CD4-positive, alpha-beta T cell treated with Interleukin-17A for 4 hours (primary cell): ENCODE measurements around the gene ZBTB17.
A peak's percentile ranks its signal among the peaks of the same experiment; 100 is the strongest.
"Not testable (repeated sequence)": the region's sequence is repeated elsewhere in the genome, so short reads cannot be mapped to it uniquely, and the experiment has no call there.

Experiments
- DNase-seq: peaks from one replicate; pipeline ENCODE4 v3.0.0-alpha.2; 2020; ENCODE audit warnings: mixed read lengths

ZBTB17 gene

DNA sequence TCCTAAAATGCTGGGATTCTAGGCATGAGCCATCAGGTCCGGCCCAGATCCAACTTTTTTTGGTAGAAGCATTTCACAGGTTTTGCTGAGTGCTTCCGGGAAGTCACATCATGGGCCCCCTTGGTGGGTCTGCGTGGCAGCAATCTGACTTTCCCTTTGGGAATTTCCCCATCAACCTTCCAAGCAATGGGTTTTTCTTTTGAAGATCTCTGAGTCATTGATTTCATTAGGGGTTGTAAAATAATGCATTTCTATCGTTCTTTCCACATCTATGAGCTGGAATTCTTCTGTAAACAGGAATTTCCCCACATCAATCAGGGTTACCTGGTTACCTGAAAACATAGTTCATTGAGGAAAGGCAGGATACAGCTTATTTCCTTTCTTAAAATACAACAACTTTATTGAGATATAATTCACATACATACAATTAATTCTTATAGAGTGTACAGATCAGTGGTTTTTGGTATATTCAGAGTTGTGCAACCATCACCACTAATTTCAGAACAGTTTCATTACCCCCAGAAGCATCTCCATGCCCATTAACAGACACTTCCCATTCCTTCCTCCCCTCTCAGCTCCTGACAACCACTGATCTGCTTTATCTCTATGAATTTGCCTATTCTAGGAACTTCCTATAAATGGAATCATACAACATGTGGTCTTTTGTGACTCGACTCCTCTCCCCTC is 9.9 kb upstream of the ZBTB17 start:
- DNase-seq, result no peak

DNA sequence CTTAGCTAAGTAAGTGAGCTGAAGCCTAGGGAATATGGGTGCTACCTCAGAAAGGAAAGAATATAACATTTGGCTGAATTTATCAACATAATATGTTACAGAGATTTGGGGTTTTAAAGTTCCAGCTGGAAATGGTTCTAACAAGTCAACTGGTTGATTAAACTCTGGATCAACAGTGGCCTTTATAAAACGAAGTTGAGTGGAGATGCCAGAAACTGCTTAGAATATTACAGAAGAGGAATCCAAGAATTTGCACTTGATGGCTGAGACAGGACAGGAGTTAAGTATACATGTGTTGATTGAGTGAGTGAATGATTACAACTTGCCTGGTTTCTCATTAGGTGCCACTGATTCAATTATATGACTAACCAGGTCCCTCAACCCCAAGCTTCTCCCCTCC is 7.4 kb upstream of the ZBTB17 start:
- DNase-seq, result no peak

DNA sequence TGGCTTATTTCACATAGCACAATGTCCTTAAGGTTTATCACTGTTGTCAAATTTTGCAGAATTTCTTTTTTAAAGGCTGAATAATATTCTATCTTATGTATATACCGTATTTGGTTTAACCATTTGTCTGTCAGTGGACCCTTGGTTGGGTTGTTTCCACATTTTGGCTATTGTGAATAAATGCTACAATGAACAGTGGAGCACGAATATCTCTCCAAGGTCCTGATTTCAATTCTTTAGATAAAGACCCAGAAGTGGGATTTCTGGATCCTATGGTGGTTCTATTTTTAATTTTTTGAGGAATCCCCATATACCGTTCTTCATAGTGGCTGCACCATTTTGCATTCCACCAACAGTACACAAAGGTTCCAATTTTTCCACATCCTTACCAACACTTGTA is 5.8 kb upstream of the ZBTB17 start:
- DNase-seq, result no peak

DNA sequence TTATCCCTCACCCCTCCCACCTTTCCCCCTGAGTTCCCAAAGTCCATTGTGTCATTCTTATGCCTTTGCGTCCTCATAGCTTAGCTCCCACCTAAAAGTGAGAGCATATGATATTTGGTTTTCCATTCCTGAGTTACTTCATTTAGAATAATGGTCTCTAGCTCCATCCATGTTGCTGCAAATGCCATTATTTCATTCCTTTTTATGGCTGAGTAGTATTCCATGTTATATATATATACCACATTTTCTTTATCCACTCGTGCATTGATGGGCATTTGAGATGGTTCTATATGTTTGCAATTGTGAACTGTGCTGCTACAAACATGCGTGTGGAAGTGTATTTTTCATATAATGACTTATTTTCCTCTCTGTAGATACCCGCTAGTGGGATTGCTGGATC is 2.0 kb upstream of the ZBTB17 start:
- DNase-seq, result not testable (repeated sequence)

DNA sequence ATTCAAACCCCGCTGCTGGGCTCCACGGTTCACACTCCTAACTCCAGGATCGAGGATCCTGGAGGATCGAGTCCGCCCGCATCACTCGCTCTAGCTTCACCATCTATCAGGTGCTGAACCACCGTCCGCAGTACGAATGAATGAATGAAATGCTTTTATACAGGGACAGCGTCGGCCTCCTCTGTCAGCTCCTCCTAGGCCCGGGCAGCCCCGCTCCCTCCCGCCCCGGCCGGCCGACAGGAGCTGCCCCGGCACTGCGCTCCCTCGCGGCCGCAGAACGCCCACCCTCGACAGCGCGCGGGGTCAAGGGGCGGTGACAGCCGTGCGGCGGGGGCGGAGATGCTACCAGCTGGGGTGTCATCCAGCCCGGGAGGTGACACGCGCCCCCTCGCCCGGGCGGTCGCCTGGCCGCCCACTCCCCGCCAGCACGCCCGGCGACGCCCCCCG is 520 bp downstream of the ZBTB17 start:
- peak; percentile 70 for DNase-seq

- no peak for DNase-seq
Measured at GRCh38 chr1:15974855-15975254, 1.0 kb downstream of the ZBTB17 start.

GRCh38 chr1:15973772-15974171 is 2.1 kb downstream of the ZBTB17 start:
- DNase-seq, result no peak

DNA sequence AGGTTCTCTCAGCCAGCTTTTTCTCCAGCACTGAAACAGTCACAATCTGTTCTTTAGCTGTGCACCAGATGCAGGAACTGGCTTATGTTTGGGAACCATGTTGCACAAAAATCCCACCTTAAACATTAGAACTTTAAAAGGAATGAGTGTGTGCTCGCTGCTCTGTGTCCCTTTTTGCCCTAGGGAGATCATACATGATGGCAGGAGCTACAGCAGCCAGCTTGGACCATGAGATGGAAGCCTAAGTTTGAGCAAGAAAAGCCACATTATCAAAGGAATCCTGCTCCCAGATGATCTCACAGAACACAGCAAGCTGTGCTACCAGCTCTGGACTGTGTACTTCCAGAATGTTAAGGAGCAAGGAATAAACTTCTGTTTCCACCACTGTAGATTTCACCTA is 3.5 kb downstream of the ZBTB17 start:
- DNase-seq, result no peak

DNA sequence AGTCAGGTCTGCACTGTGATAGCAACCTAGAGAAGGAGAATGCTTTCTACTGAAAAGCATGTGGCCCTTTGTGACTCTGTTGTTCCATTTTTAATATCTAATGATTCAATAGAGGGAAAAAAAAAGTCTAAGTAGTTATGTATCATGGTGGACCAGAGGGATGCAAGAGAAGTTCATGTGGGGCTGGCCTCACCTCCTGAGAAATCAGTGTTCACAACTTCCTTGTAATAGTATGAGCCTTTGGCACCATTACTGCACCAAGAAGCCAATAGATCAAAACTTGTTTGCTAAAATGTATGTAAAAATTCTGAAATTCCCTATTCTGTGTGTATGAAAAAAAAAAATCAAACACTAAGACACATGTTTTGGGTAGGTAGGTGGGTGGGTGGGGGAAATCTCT is 5.0 kb downstream of the ZBTB17 start:
- no peak for DNase-seq

- DNase-seq, result no peak
Measured at GRCh38 chr1:15969321-15969880, 6.5 kb downstream of the ZBTB17 start.

DNA sequence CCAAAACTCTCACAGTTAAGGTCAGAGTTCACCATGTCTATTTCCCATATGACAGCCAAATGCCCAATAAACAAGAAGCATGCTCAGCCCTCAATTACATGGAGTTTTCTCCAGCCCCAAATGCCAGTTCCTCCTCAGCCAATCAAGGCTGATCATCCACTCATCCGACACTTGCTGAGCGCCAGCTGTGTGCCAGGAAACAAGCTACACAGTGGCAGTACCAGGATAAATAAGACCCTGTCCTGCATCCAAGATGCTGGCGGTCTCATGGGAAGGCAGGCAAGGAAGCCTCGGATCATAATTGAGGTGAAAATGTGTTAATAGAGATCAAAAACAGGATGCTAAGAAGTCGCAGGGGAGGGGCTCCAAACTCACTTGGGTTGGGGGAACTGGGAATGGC is 7.7 kb downstream of the ZBTB17 start:
- no peak for DNase-seq

DNA sequence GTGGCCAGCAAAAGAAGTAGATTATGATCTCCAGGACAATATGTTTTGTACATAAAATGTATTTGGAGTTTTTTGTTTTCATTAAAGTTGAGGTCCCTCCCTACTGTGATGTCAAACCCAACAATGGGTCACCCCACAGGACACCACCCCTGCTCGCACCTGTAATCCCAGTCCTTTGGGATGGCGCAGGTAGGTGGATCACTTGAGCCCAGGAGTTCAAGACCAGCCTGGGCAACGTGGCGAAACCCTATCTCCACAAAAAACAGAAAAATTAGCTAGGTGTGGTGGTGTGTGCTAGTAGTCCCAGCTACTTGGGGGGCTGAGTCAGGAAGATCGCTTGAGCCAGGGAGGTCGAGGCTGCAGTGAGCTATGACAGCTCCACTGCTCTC is 9.0 kb downstream of the ZBTB17 start:
- DNase-seq, result no peak

DNA sequence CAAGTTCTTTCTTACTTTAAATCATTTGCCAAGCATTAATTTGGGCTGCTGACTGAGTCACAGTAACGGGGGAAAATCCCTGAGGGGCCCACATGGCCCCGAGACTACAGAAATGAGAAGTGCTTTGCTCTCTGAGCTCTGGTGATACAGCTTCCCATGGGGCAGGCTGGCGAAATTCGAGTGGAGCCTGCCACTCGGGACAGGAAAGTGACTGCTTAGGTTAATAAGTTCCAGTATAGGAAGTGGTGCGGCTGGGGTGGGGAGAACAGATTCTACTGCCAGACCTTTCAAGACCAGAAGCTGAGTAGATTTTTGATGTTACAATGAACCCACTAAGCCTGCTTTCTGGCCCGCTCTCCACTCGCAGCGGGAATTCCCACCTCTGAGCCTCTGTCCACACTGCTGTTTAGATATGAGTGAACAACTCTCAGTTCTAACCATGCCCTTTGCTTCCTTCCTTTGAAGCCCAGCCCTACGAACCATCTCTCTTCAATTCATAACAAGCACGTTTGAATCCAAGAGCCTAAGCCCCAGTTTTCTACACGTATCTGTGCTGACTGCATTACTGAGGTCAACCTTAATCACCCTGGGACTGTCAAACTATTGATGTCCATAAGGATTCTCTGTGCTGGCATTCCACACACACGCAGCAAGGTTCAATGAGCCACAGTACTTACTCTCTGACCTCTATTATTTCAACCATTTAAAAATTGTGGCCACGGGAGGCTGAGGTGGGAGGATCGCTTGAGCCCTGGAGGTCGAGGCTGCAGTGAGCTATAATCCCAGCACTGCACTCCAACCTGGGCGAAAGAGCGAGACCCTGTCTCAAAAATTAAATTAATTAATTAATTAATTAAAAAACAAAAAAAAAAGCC is 9.6 kb downstream of the ZBTB17 start:
- DNase-seq, result peak; percentile 55

DNA sequence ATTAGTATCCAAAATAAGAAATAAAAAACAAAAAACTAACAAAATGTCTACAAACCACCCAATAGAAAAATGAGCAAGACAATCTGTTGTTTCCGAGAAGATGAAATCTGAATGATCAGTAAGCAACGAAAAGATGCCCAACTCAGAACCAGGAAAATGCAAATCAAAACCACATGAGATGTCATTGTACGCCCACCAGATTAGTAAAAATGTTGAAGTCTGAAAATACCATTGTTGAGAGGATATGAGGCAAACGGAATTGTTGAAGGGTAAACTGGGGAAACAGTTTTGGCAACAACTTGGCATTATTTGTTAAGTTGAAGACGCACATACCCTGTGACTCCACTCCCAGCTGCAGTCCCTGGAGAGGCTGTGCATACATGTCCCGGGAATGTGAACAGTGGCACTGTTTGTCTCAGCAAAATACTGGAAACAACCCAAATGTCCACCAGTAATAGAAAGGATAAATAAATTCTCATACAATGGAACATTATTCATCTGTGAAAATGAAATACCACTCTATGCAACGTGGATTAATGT is 10.6 kb downstream of the ZBTB17 start:
- DNase-seq, result no peak

- DNase-seq, result no peak
Measured at GRCh38 chr1:15963968-15964648, 11.8 kb downstream of the ZBTB17 start.

- DNase-seq, result no peak
Measured at GRCh38 chr1:15963363-15963967, 12.4 kb downstream of the ZBTB17 start.

DNA sequence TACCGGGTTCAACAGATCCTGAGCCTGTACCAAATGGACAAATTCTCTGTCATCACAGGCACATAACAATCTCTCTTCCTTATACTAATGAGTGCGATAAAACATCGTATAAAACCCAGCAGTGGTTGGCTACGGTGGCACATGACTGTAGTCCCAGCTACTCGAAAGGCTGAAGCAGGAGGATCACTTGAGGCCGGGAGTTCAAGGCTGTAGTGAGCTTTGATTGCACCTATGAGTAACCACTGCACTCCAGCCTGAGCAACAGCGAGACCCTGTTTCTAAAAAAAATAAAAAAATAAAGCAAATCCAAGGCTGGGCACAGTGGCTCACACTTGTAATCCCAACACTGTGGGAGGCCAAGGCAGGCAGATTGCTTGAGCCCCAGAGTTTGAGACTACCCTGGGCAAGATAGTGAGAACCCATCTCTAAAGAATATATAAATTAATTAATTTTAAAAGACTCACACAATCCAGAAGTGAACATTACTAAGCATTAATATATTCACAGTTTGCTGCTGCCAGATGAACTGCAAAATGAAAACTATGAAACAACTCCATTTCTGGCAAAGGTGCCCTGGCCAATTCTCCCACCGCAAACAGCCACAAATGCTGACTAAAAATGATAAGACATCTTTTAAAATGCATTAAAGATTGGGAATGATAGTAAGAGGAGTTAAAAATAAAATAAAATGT is 13.1 kb downstream of the ZBTB17 start:
- no peak for DNase-seq

GRCh38 chr1:15962176-15962575 is 13.7 kb downstream of the ZBTB17 start:
- DNase-seq, result no peak

DNA sequence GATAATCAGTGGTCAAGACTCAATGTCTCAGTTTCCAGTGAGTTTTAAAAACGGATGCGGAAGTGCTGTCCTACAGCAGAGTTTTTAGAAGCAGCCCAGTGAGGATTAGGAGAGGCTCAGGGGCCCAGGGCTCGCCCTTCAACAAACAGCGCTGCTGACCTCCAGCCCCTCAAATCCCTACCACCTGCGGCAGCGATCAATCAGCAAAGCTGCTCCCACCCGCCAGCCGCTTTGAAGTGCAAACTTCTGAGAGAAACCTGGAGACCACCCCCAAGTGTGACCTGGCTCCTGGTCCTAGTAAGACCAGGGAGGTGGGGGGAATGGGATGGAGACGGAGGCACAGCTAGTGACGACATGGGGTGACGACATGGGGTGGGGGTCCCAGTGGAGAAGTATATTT is 14.4 kb downstream of the ZBTB17 start:
- DNase-seq, result no peak

- no peak for DNase-seq
Measured at GRCh38 chr1:15960808-15961207, 15.1 kb downstream of the ZBTB17 start.

GRCh38 chr1:15959827-15960446 is 16.0 kb downstream of the ZBTB17 start:
- no peak for DNase-seq

GRCh38 chr1:15959424-15959823 is 16.5 kb downstream of the ZBTB17 start:
- DNase-seq, result no peak
